MM.1S (cell line): ENCODE data around the gene EMC1.

ENCODE experiments used
- EZH2 ChIP-seq: fragments of 300-600 bp; sonication (generic); optimal IDR thresholded peaks from 2 replicates; pipeline ENCODE3; 2017; ENCODE audit warnings: low read depth, mild to moderate bottlenecking, antibody characterized with exemption, low read length, mixed read lengths
- EZH2phosphoT487 ChIP-seq: fragments of 300-600 bp; sonication (generic); IDR thresholded peaks from 2 replicates; pipeline ENCODE4 v1.6.1; 2018; ENCODE audit warnings: antibody characterized with exemption, low read length

GRCh38 chr1:19210772-19211549, 40.4 kb downstream of the EMC1 start:
- TF ChIP-seq EZH2: no peak
- no peak for TF ChIP-seq EZH2phosphoT487
